Bronchial epithelial cell (primary cell): ENCODE results near the gene ATG5. TPM values are rescaled to one million over a fixed set of nuclear protein-coding genes. Genes with fewer than 3 reads are reported as not detected.
"Not testable (repeated sequence)": the region's sequence is repeated elsewhere in the genome, so short reads cannot be mapped to it uniquely, and the experiment has no call there.

Experiments
- DNase-seq: peaks from one replicate; pipeline ENCODE4 v3.0.0-alpha.2; 2010; ENCODE audit warnings: low read depth
- FAIRE-seq: peaks from 2 replicates; lab custom pipeline; 2011; peaks lifted over from hg19 to GRCh38; lab: Jason Lieb, UNC
- H3K27me3 ChIP-seq: 2 replicates; pipeline ENCODE4 v1.5.1; 2011; ENCODE audit warnings: low read length; ENCODE audit not compliant: control insufficient read depth, insufficient read depth
- H3K36me3 ChIP-seq: 2 replicates; pipeline ENCODE4 v1.5.1; 2011; ENCODE audit warnings: low read length; ENCODE audit not compliant: control insufficient read depth, insufficient read depth
- H3K4me3 ChIP-seq: 2 replicates; pipeline ENCODE4 v1.5.1; 2011; ENCODE audit warnings: mild to moderate bottlenecking, low read depth, low read length, control low read depth
- CTCF ChIP-seq: IDR thresholded peaks from 2 replicates; pipeline ENCODE4 v1.5.1; 2011; ENCODE audit warnings: mild to moderate bottlenecking, moderate library complexity, low read length, control low read depth, inconsistent platforms; ENCODE audit not compliant: insufficient read depth, severe bottlenecking
- total RNA-seq: library from RNA; depleted of rRNA; stranded (reverse); fragments of >200 nt; gene quantifications from 2 replicates; pipeline ENCODE4 v1.2.1, GENCODE V29; 2014

The ATG5 gene
- total RNA-seq, 1 donor from 2014 or later = 56.6 TPM

DNA sequence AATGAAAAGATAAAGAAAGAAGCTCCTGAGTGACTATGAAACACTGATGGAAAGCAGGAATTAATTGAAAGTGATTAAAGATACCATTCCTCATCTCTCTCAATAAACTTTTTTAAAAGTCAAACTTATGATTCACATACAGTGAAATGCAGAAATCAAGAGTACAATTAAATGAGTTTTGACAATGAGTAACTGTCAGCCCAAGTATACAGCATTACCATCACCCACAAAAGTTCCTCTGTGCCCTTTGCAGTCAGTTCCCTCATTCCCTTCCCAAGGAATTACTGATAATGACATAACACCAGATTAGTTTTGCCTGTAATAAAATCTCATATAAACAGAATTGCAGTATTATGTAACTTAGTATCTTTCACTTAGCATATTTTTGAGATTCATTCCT, 44.5 kb downstream of the ATG5 start:
- no peak overlapping the region for H3K4me3 ChIP-seq
- FAIRE-seq = no peak
- peaks cover 2% of the 10 kb centered on the region for H3K36me3 ChIP-seq
- DNase-seq = no peak
- TF ChIP-seq CTCF = no peak
- no peaks in the 10 kb centered on the region for H3K27me3 ChIP-seq

DNA sequence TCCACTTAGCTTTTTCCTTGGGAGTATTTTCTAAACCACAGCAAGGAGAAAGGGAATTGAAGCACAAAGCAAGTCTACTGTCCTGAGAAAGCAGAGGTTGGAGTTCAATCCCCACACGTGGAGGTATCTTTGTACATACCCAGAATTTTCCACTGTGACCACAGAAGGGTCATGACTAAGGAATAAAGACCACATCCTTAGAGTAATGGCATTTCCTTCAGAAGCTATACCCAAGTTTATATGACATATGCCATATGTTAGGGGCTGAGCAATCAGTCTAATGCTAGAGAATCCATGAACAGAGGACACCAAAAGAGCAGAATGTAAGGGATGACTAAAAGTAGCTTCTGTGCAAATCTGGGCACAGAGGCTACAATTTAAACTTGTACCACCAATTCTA, 46.4 kb downstream of the ATG5 start:
- Histone ChIP-seq H3K27me3 (no peaks in the 10 kb centered on the region), H3K4me3 (no peak overlapping the region), H3K36me3 (no peaks in the 10 kb centered on the region)
- DNase-seq (no peak), FAIRE-seq (no peak)
- TF ChIP-seq CTCF = no peak

DNA sequence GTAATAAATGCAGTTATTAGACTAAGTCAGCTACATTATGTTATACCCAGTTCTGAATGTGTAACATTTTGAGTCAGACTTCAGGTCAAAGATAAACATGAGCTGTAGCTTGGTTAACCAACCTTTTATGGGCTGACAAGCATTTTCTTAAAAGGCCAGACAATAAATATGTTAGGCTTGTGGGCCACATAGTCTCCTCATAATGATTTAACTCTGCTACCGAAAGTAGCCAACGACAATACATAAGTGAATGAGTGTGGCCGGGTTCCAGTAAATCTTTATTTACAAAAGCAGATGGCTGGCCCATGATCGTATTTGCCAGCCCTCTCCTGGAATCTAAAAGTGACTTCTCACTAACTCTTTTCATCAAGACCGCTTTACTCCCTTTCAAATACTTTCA, 49.9 kb downstream of the ATG5 start:
- Histone ChIP-seq H3K36me3 (no peaks in the 10 kb centered on the region), H3K4me3 (no peak overlapping the region), H3K27me3 (no peaks in the 10 kb centered on the region)
- FAIRE-seq = no peak
- DNase-seq = no peak
- no peak for TF ChIP-seq CTCF

- FAIRE-seq = no peak
- no peak for DNase-seq
- no peak for TF ChIP-seq CTCF
These were observed 52.5 kb downstream of the ATG5 start for GRCh38 chr6:106273087-106273486.

GRCh38 chr6:106272287-106272686, 53.3 kb downstream of the ATG5 start:
- no peak for TF ChIP-seq CTCF
- Histone ChIP-seq H3K36me3 (no peaks in the 10 kb centered on the region), H3K4me3 (no peak overlapping the region), H3K27me3 (no peaks in the 10 kb centered on the region)
- FAIRE-seq = no peak
- DNase-seq = no peak

More at GRCh38 chr6:106273087-106273486, 52.5 kb downstream of the ATG5 start:
- H3K4me3 ChIP-seq = no peak overlapping the region
- no peaks in the 10 kb centered on the region for H3K27me3 ChIP-seq
- no peaks in the 10 kb centered on the region for H3K36me3 ChIP-seq

GRCh38 chr6:106270414-106270813, 55.1 kb downstream of the ATG5 start:
- Histone ChIP-seq H3K27me3 (no peaks in the 10 kb centered on the region), H3K36me3 (no peaks in the 10 kb centered on the region), H3K4me3 (no peak overlapping the region)
- no peak for FAIRE-seq
- DNase-seq = no peak
- no peak for TF ChIP-seq CTCF

- H3K4me3 ChIP-seq, H3K27me3 ChIP-seq, DNase-seq, FAIRE-seq, H3K36me3 ChIP-seq: not testable (repeated sequence)
These were observed 56.2 kb downstream of the ATG5 start for GRCh38 chr6:106269268-106269919.

DNA sequence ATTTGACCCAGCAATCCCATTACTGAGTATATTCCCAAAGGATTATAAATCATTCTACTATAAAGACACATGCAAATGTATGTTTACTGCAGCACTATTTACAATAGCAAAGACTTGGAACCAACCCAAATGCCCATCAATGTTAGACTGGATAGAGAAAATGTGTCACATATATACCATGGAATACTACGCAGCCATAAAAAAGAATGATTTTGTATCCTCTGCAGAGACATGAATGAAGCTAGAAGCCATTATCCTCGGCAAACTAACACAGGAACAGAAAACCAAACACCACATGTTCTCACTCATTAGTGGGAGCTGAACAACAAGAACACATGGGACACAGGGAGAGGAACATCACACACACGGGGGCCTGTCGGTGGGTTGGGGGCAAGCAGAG, 57.1 kb downstream of the ATG5 start:
- not testable (repeated sequence) for FAIRE-seq, H3K36me3 ChIP-seq, H3K4me3 ChIP-seq, DNase-seq, H3K27me3 ChIP-seq
